ENCODE measurements around the gene GABBR2. TPM values are rescaled to one million over a fixed set of nuclear protein-coding genes. Genes with fewer than 3 reads are reported as not detected.

GABBR2 gene
- total and polyA plus RNA-seq, 2 donors (not counting 1 experiment from before 2014, with no cell fraction given), result 0.03 TPM; not detected in 1

DNA sequence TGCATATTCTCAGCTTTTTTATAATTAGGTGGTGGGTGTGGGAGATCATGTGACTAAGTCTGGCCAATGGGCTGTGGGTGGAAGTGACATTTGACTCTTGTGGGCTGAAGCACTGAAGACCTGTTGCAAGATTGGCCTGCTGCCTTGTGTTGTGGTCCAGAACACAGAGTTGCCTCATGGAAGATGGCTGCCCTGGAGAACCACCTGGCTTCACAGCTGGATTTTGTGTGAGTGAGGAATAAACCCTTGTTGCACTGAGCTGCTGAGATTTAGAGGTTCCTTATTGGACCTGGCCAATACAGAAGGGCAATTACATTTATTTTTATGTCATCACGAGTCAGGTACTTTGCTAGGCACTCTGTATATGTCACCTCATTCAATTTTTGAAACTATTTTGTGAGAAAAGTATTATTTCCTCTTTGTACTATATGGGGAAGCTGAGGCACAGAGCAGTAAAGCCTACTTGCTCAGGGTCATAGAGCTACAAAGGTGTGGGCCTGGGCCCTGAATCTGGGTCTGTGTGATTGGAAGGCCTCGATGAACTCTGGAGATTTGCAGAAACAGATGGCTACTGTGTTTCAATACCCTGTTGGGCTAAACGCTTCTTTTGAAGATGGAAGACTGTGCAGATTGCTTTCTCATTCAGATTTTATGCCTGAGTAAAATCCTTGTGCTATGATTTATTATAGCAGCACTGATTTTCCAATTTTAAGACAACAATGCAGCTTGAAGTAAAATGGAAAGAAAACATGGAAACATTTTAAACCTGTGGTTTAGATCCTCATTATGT lies 382.1 kb downstream of the GABBR2 start:
- ATAC-seq (ENCODE audit: low read depth), result no peak
- intact Hi-C loops (cut with micrococcal nuclease), result no loop called here
- peaks cover 18% of the 10 kb centered on the region for H3K27me3 Mint-ChIP-seq

DNA sequence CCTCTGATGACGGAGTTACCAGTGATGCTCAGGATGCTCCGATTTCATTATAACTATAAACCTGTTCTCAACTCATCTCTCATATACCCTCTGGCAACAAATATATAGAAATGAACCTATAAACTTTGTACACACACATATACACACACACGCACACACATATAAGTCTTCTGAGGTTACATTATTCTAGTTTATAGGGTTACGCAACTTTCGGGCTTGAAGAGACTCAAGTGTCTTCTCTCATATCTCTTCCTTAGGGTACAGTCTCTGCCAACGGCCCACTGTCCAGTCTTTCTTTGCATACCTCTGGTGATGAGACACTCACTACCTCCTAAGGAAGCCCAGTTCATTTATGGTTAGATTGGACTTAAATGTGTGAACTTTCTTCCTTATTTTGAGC lies 383.9 kb downstream of the GABBR2 start:
- 100% methylated on average over 2 of the region's 6 CpGs for WGBS (ENCODE audit: insufficient coverage)
- no peak for ATAC-seq (ENCODE audit: low read depth)
- Histone ChIP-seq H3K9me3 (ENCODE audit: control extremely low read depth in 1 of 3, control insufficient read depth in 2 of 3, insufficient read depth in 1 of 3, low read length in 2 of 3) (peaks cover 0 to 6% (median 0%) of the 10 kb centered on the region in 3 donors), H4K20me1 (ENCODE audit: control insufficient read depth, insufficient read depth, low read length, poor library complexity, severe bottlenecking) (no peaks in the 10 kb centered on the region), H2AFZ (ENCODE audit: insufficient read depth, low read depth, low read length, poor library complexity, severe bottlenecking) (no peak overlapping the region), H3K79me2 (ENCODE audit: control insufficient read depth, insufficient read depth, low read length) (no peaks in the 10 kb centered on the region), H3K9ac (ENCODE audit: low read length) (no peak overlapping the region), H3K27ac (ENCODE audit: low read length in 2 of 2) (no peak overlapping the region), H3K36me3 (replicated peaks in 1 of 2; ENCODE audit: control extremely low read depth in 1 of 2, control insufficient read depth in 1 of 2, extremely low read depth in 1 of 2, insufficient read depth in 2 of 2, low read length in 1 of 2) (no peaks in the 10 kb centered on the region), H3K4me2 (replicated peaks; ENCODE audit: low read depth, low read length, poor library complexity, severe bottlenecking) (no peak overlapping the region), H3K4me3 (ENCODE audit: control extremely low read depth in 1 of 5, extremely low read depth in 1 of 5, insufficient read depth in 1 of 5, low read depth in 2 of 5, low read length in 4 of 5) (no peak overlapping the region), H3K27me3 (replicated peaks in 1 of 4; ENCODE audit: control extremely low read depth in 1 of 4, control insufficient read depth in 3 of 4, insufficient read depth in 4 of 4, low read length in 3 of 4) (peaks cover 0 to 3% (median 0%) of the 10 kb centered on the region in 4 experiments), H3K4me1 (ENCODE audit: control insufficient read depth in 2 of 2, insufficient read depth in 2 of 2, low read length in 2 of 2) (peaks cover 0 to 3% of the 10 kb centered on the region in 2 donors)
- CTCF ChIA-PET, result no interaction called here
- Mint-ChIP-seq H3K4me3 (no peak overlapping the region), H3K4me1 (peaks cover 6% of the 10 kb centered on the region), H3K9me3 (ENCODE audit: insufficient read depth) (no peaks in the 10 kb centered on the region), H3K27ac (no peak overlapping the region), H3K27me3 (peaks cover 5% of the 10 kb centered on the region)
- no peak for DNase-seq
- POLR2A ChIA-PET, result no interaction called here
- TF ChIP-seq, protein P1, sequence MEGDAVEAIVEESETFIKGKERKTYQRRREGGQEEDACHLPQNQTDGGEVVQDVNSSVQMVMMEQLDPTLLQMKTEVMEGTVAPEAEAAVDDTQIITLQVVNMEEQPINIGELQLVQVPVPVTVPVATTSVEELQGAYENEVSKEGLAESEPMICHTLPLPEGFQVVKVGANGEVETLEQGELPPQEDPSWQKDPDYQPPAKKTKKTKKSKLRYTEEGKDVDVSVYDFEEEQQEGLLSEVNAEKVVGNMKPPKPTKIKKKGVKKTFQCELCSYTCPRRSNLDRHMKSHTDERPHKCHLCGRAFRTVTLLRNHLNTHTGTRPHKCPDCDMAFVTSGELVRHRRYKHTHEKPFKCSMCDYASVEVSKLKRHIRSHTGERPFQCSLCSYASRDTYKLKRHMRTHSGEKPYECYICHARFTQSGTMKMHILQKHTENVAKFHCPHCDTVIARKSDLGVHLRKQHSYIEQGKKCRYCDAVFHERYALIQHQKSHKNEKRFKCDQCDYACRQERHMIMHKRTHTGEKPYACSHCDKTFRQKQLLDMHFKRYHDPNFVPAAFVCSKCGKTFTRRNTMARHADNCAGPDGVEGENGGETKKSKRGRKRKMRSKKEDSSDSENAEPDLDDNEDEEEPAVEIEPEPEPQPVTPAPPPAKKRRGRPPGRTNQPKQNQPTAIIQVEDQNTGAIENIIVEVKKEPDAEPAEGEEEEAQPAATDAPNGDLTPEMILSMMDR (IDR thresholded peaks at IDR 0.05), result no peak
- TF ChIP-seq EZH2 (IDR thresholded peaks at IDR 0.05; ENCODE audit: borderline replicate concordance, insufficient read depth, low read depth, low read length, poor library complexity, severe bottlenecking), result no peak
- intact Hi-C loops (cut with micrococcal nuclease), result no loop called here

More for the DNA sequence above, 382.1 kb downstream of the GABBR2 start:
- WGBS (ENCODE audit: insufficient coverage), result 83% methylated on average over 2 of the region's 3 CpGs
- POLR2A ChIA-PET, result interaction anchor here (0.7 kb wide), 1 partner anchor 220 kb away, joined by 3 read pairs; no protein-coding TSS in a partner anchor
- Histone ChIP-seq H3K9me3 (ENCODE audit: control extremely low read depth in 1 of 3, control insufficient read depth in 2 of 3, insufficient read depth in 1 of 3, low read length in 2 of 3) (peaks cover 0 to 6% (median 2%) of the 10 kb centered on the region in 3 donors), H3K4me2 (replicated peaks; ENCODE audit: low read depth, low read length, poor library complexity, severe bottlenecking) (no peak overlapping the region), H3K79me2 (ENCODE audit: control insufficient read depth, insufficient read depth, low read length) (no peaks in the 10 kb centered on the region), H3K36me3 (replicated peaks in 1 of 2; ENCODE audit: control extremely low read depth in 1 of 2, control insufficient read depth in 1 of 2, extremely low read depth in 1 of 2, insufficient read depth in 2 of 2, low read length in 1 of 2) (no peaks in the 10 kb centered on the region), H3K4me3 (ENCODE audit: control extremely low read depth in 1 of 5, extremely low read depth in 1 of 5, insufficient read depth in 1 of 5, low read depth in 2 of 5, low read length in 4 of 5) (no peak overlapping the region), H4K20me1 (ENCODE audit: control insufficient read depth, insufficient read depth, low read length, poor library complexity, severe bottlenecking) (no peaks in the 10 kb centered on the region), H3K4me1 (ENCODE audit: control insufficient read depth in 2 of 2, insufficient read depth in 2 of 2, low read length in 2 of 2) (peaks cover 0 to 3% of the 10 kb centered on the region in 2 donors), H3K27ac (ENCODE audit: low read length in 2 of 2) (no peak overlapping the region), H3K9ac (ENCODE audit: low read length) (no peak overlapping the region), H3K27me3 (replicated peaks in 1 of 4; ENCODE audit: control extremely low read depth in 1 of 4, control insufficient read depth in 3 of 4, insufficient read depth in 4 of 4, low read length in 3 of 4) (peaks cover 0 to 1% (median 0%) of the 10 kb centered on the region in 4 experiments), H2AFZ (ENCODE audit: insufficient read depth, low read depth, low read length, poor library complexity, severe bottlenecking) (no peak overlapping the region)
- no peak for DNase-seq
- Mint-ChIP-seq H3K4me1 (peaks cover 6% of the 10 kb centered on the region), H3K9me3 (ENCODE audit: insufficient read depth) (no peaks in the 10 kb centered on the region), H3K27ac (no peak overlapping the region), H3K4me3 (no peak overlapping the region)
- CTCF ChIA-PET, result interaction anchor here (0.6 to 1.0 kb wide), 2 partner anchors 12 to 1735 kb away, joined by 3 read pairs; no protein-coding TSS in a partner anchor
- TF ChIP-seq, protein P1 (IDR thresholded peaks at IDR 0.05), result no peak
- no peak for TF ChIP-seq EZH2 (IDR thresholded peaks at IDR 0.05; ENCODE audit: borderline replicate concordance, insufficient read depth, low read depth, low read length, poor library complexity, severe bottlenecking)

All from B cell (primary cell).